Measurements from ENCODE around the gene EXOC3L4. TPM values are rescaled to one million over a fixed set of nuclear protein-coding genes. Genes with fewer than 3 reads are reported as not detected.

The EXOC3L4 gene
- total RNA-seq, 2 donors from 2014 or later: 0.66 to 1.8 TPM

- no peak overlapping the region for H3K27ac ChIP-seq
- DNase-seq (no peak), ATAC-seq (no peak)
- H3K9me3 ChIP-seq: no peaks in the 10 kb centered on the region
- H3K4me1 ChIP-seq: no peaks in the 10 kb centered on the region
- no peaks in the 10 kb centered on the region for H3K27me3 ChIP-seq
- H3K4me3 ChIP-seq: no peak overlapping the region
- 78 to 100% methylated on average over 2 to 20 of the region's 21 CpGs for WGBS, 2 donors
- intact Hi-C loops (cut with DNase I): no loop called here
- H3K36me3 ChIP-seq (replicated peaks in 1 of 2; ENCODE audit: insufficient read depth in 1 of 2, low read depth in 2 of 2): no peaks in the 10 kb centered on the region
- TF ChIP-seq POLR2A (IDR thresholded peaks at IDR 0.05): no peak
- TF ChIP-seq, protein P1, sequence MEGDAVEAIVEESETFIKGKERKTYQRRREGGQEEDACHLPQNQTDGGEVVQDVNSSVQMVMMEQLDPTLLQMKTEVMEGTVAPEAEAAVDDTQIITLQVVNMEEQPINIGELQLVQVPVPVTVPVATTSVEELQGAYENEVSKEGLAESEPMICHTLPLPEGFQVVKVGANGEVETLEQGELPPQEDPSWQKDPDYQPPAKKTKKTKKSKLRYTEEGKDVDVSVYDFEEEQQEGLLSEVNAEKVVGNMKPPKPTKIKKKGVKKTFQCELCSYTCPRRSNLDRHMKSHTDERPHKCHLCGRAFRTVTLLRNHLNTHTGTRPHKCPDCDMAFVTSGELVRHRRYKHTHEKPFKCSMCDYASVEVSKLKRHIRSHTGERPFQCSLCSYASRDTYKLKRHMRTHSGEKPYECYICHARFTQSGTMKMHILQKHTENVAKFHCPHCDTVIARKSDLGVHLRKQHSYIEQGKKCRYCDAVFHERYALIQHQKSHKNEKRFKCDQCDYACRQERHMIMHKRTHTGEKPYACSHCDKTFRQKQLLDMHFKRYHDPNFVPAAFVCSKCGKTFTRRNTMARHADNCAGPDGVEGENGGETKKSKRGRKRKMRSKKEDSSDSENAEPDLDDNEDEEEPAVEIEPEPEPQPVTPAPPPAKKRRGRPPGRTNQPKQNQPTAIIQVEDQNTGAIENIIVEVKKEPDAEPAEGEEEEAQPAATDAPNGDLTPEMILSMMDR (IDR thresholded peaks at IDR 0.05): no peak
These were observed 62.3 kb downstream of the EXOC3L4 start for GRCh38 chr14:103156651-103157378.

- Histone ChIP-seq H3K4me1 (no peaks in the 10 kb centered on the region), H3K4me3 (no peak overlapping the region), H3K27me3 (no peaks in the 10 kb centered on the region), H3K9me3 (no peaks in the 10 kb centered on the region), H3K36me3 (replicated peaks in 1 of 2; ENCODE audit: insufficient read depth in 1 of 2, low read depth in 2 of 2) (no peaks in the 10 kb centered on the region), H3K27ac (no peak overlapping the region)
- no peak for ATAC-seq
- intact Hi-C loops (cut with DNase I): no loop called here
- no peak for DNase-seq
- no peak for TF ChIP-seq POLR2A (IDR thresholded peaks at IDR 0.05)
- TF ChIP-seq, protein P1 (IDR thresholded peaks at IDR 0.05): no peak
- 84 to 85% methylated on average over 19 of the region's 19 CpGs for WGBS, 2 donors
These were observed 63.4 kb downstream of the EXOC3L4 start for GRCh38 chr14:103157969-103158368.

DNA sequence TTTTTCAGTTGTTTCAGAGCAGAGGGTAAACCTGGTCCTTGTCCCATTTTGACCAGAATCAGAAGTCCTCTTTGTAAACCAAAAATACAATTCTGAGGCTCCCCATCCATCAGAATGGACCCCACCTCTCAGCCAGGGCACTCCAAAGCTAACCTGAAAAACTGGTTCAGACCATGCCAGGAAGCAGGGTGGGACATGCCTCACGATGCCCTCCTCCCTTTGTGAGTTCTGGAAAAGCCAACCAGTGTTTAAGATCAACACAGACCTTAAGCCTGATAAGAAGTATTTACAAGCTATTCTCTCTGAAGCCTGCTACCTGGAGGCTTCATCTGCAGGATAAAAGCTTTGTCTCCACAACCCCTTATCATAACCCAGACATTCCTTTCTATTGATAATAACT lies 64.2 kb downstream of the EXOC3L4 start:
- no peak for ATAC-seq
- no peak for DNase-seq
- Histone ChIP-seq H3K9me3 (no peaks in the 10 kb centered on the region), H3K4me1 (no peaks in the 10 kb centered on the region), H3K27me3 (no peaks in the 10 kb centered on the region), H3K4me3 (no peak overlapping the region), H3K27ac (no peak overlapping the region), H3K36me3 (replicated peaks in 1 of 2; ENCODE audit: insufficient read depth in 1 of 2, low read depth in 2 of 2) (no peaks in the 10 kb centered on the region)
- TF ChIP-seq POLR2A (IDR thresholded peaks at IDR 0.05): no peak
- 25 to 40% methylated on average over 1 of the region's 1 CpG for WGBS, 2 donors
- intact Hi-C loops (cut with DNase I): no loop called here

Other genes with a start within 250 kb of the EXOC3L4 start
- gene AMN, start 172.1 kb upstream of the EXOC3L4 start, total RNA-seq: 1 to 10 TPM in 1 of 2 donors, not detected in 1; 6.0 TPM
- gene CDC42BPB, start 37.2 kb upstream of the EXOC3L4 start, total RNA-seq: 100 to 1,000 TPM in 1 of 2 donors, 10 to 100 TPM in 1; 66.2 to 102 TPM
- gene LBHD2, start 10.5 kb upstream of the EXOC3L4 start, total RNA-seq: not detected
- gene TNFAIP2, start 28.7 kb downstream of the EXOC3L4 start, total RNA-seq: 10 to 100 TPM; 22.1 to 75.5 TPM
- 100 to 1,000 TPM in 1 of 2 donors, 10 to 100 TPM in 1; 85.6 to 234 TPM for gene EIF5, start 239.5 kb downstream of the EXOC3L4 start, total RNA-seq

Measured in body of pancreas (tissue), 4 donors.